GM12878 (cell line): ENCODE results near the gene COL28A1. TPM values are rescaled to one million over a fixed set of nuclear protein-coding genes. Genes with fewer than 3 reads are reported as not detected.

Experiments
- ATAC-seq: fragments of 200-7000 bp; cut with Tn5 transposase; 3 replicates; pipeline ENCODE4 v1.9.1; 2020; ENCODE audit warnings: mild to moderate bottlenecking, moderate library complexity
- BruUV-seq: library from RNA; stranded (reverse); fragments of 400-500 nt; replicated peaks from 2 replicates; lab custom pipeline; 2021; lab: Mats Ljungman, UMichigan
- CTCF ChIA-PET: fragments of 300-600 bp; sonication (Branson Sonifier 250); formaldehyde crosslinking; extraction: SDS; loops from one replicate; lab custom pipeline; 2021; ENCODE audit warnings: inconsistent platforms; lab: Yijun Ruan, JAX
- POLR2A ChIA-PET: fragments of 350-600 bp; formaldehyde crosslinking; extraction: SDS; loops from one replicate; lab custom pipeline; 2021; ENCODE audit warnings: inconsistent platforms; lab: Charles Lee
- RAD21 ChIA-PET: fragments of 300-600 bp; sonication (Branson Sonifier 250); formaldehyde crosslinking; loops from one replicate; lab custom pipeline; 2023; ENCODE audit warnings: antibody characterized with exemption; ENCODE audit not compliant: unreplicated experiment; lab: Charles Lee
- SMC1A ChIA-PET: fragments of 300-600 bp; sonication (Branson Sonifier 250); formaldehyde crosslinking; loops from one replicate; lab custom pipeline; 2023; ENCODE audit not compliant: unreplicated experiment, uncharacterized antibody; lab: Charles Lee
- DNase-seq: peaks from one replicate; pipeline ENCODE4 v3.0.0-alpha.2; 2011; ENCODE audit warnings: low read depth, low spot score
- FAIRE-seq: peaks from 3 replicates; lab custom pipeline; 2011; peaks lifted over from hg19 to GRCh38; lab: Jason Lieb, UNC
- H2AFZ ChIP-seq: 2 replicates; pipeline ENCODE4 v1.6.0; 2011; ENCODE audit warnings: low read depth, low read length, control low read depth; ENCODE audit not compliant: control insufficient read depth
- H3K27ac ChIP-seq: 2 replicates; pipeline ENCODE4 v1.5.1; 2011; ENCODE audit warnings: control low read depth; ENCODE audit not compliant: control insufficient read depth, insufficient read depth
- H3K27me3 ChIP-seq, 2 experiments: replicated peaks in 1 of 2; 2 replicates each; pipeline versions ENCODE4 v1.6.0 to v1.6.1; 2011; ENCODE audit warnings: low read length in 1 of 2; ENCODE audit not compliant: control insufficient read depth in 2 of 2, insufficient read depth in 2 of 2
- H3K36me3 ChIP-seq, 2 experiments: 2 replicates each; pipeline ENCODE4 v1.5.1; 2011; ENCODE audit warnings: low read length in 1 of 2; ENCODE audit not compliant: control insufficient read depth in 2 of 2, insufficient read depth in 2 of 2
- H3K4me1 ChIP-seq: 2 replicates; pipeline ENCODE4 v1.6.1; 2011; ENCODE audit warnings: mild to moderate bottlenecking, low read length, moderate library complexity, mixed read lengths; ENCODE audit not compliant: control insufficient read depth, insufficient read depth
- H3K4me2 ChIP-seq: 2 replicates; pipeline ENCODE4 v1.6.0; 2011; ENCODE audit warnings: control low read depth; ENCODE audit not compliant: control insufficient read depth, insufficient read depth
- H3K4me3 ChIP-seq: fragments of 200-600 bp; sonication (generic); 2 replicates; pipeline ENCODE4 v1.5.1; 2016
- H3K79me2 ChIP-seq: 2 replicates; pipeline ENCODE4 v1.6.0; 2011; ENCODE audit warnings: low read length; ENCODE audit not compliant: control insufficient read depth, insufficient read depth
- H3K9ac ChIP-seq: 2 replicates; pipeline ENCODE4 v1.8.0; 2011; ENCODE audit warnings: low read length, control low read depth, mixed read lengths; ENCODE audit not compliant: control insufficient read depth, insufficient read depth
- H3K9me3 ChIP-seq: replicated peaks from 3 replicates; pipeline ENCODE4 v1.5.1; 2011; ENCODE audit warnings: mild to moderate bottlenecking, low read length; ENCODE audit not compliant: control insufficient read depth, insufficient read depth
- H4K20me1 ChIP-seq: 2 replicates; pipeline ENCODE4 v1.6.0; 2011; ENCODE audit not compliant: control insufficient read depth, insufficient read depth
- BHLHE40 ChIP-seq, 2 experiments: fragments of 450-650 bp in 1 of 2; IDR thresholded peaks; 2 replicates each; pipeline ENCODE4 v1.6.1; 2011 to 2017; ENCODE audit warnings: low read depth in 2 of 2, borderline replicate concordance in 1 of 2, improper control_type of control experiment in 1 of 2, low read length in 1 of 2, mild to moderate bottlenecking in 1 of 2
- CREB1 ChIP-seq: IDR thresholded peaks from 2 replicates; pipeline ENCODE4 v1.6.1; 2012; ENCODE audit warnings: low read depth, mild to moderate bottlenecking, inconsistent platforms
- HDAC2 ChIP-seq: fragments of 200-600 bp; sonication (generic); IDR thresholded peaks from 2 replicates; pipeline ENCODE4 v1.6.1; 2017
- RBBP5 ChIP-seq: fragments of 200-600 bp; sonication (generic); conservative IDR thresholded peaks from 2 replicates; pipeline ENCODE4 v1.6.1; 2016
- SIN3A ChIP-seq: IDR thresholded peaks from 2 replicates; pipeline ENCODE4 v1.6.1; 2012; ENCODE audit warnings: low read depth, low read length, improper control_type of control experiment
- SIX5 ChIP-seq: IDR thresholded peaks from 2 replicates; pipeline ENCODE4 v1.6.1; 2011; ENCODE audit warnings: mild to moderate bottlenecking, low read depth, low read length, moderate library complexity; ENCODE audit not compliant: severe bottlenecking
- SKIL ChIP-seq: fragments of 450-650 bp; IDR thresholded peaks from 2 replicates; pipeline ENCODE4 v1.6.1; 2017; ENCODE audit warnings: mild to moderate bottlenecking, low read depth, inconsistent platforms; ENCODE audit not compliant: poor library complexity, severe bottlenecking
- TBL1XR1 ChIP-seq: IDR thresholded peaks from 2 replicates; pipeline ENCODE4 v1.6.1; 2012; ENCODE audit warnings: low read depth, low read length, improper control_type of control experiment
- YBX1 ChIP-seq: fragments of 450-650 bp; IDR thresholded peaks from 2 replicates; pipeline ENCODE4 v1.6.1; 2016; ENCODE audit warnings: antibody characterized with exemption
- YY1 ChIP-seq: IDR thresholded peaks from 2 replicates; pipeline ENCODE4 v1.6.1; 2011; ENCODE audit warnings: low read depth, mild to moderate bottlenecking, low read length
- WGBS: methylation state at CpG from one replicate; pipeline ENCODE4 v1.1.6; 2016; ENCODE audit warnings: low lambda C conversion rate; ENCODE audit not compliant: insufficient replicate concordance, insufficient coverage; ENCODE audit errors: missing lambda C conversion rate; 5-methylcytosine and 5-hydroxymethylcytosine counted together
- in situ Hi-C: fragments of 300-500 bp; cut with MboI; formaldehyde crosslinking; loops from 9 replicates; pipeline ENCODE4 v1.14.3; 2018; ENCODE audit warnings: mixed read lengths
- intact Hi-C: fragments of 100-400 bp; cut with micrococcal nuclease; formaldehyde crosslinking; loops from one replicate; pipeline ENCODE4 v1.14.2; 2022; ENCODE audit not compliant: unreplicated experiment
- polyA plus RNA-seq, 11 experiments: library from polyadenylated mRNA; depleted of rRNA in 4 of 11; unstranded in 6 of 11; stranded (reverse) in 5 of 11; fragments of >200 nt; fragmentation: Nextera tagmentation in 4 of 11; fragmentation: Illumina TruSeq in 1 of 11; extraction: Ambion mirVana in 4 of 11; extraction: Trizol in 1 of 11; gene quantifications; 1 replicate in 1 of 11; 2 replicates in 10 of 11; pipeline versions ENCODE4 v1.2.1 to v1.2.3, GENCODE V29; 2011 to 2016; ENCODE audit warnings: inconsistent platforms in 2 of 11, missing spikeins in 2 of 11, low read depth in 1 of 11
- total RNA-seq, 4 experiments: library from RNA; depleted of rRNA in 3 of 4; stranded (reverse); fragments of >200 nt in 3 of 4; fragmentation: Illumina TruSeq in 1 of 4; extraction: Trizol in 1 of 4; gene quantifications; 2 replicates each; pipeline versions ENCODE4 v1.2.1 to v1.2.3, GENCODE V29; 2013 to 2021
- TF ChIP-seq, protein P1 (sequence below): IDR thresholded peaks from 2 replicates; pipeline ENCODE4 v1.6.1; 2012; ENCODE audit warnings: low read depth, low read length, improper control_type of control experiment

The COL28A1 gene
- total and polyA plus RNA-seq, 10 of the 15 experiments (the other 5 are each of a cell fraction or from before 2014, with no cell fraction given): 0.05 to 0.22 TPM; not detected in 8

GRCh38 chr7:7496311-7496710, 39.4 kb downstream of the COL28A1 start:
- Histone ChIP-seq H3K36me3 (no peaks in the 10 kb centered on the region), H3K79me2 (no peaks in the 10 kb centered on the region), H3K27ac (no peak overlapping the region), H3K9me3 (no peaks in the 10 kb centered on the region), H3K4me1 (no peaks in the 10 kb centered on the region), H3K4me2 (no peak overlapping the region), H3K27me3 (peaks cover 0 to 1% of the 10 kb centered on the region in 2 experiments; a peak in 1 of 4 replicates), H3K4me3 (no peak overlapping the region), H2AFZ (no peak overlapping the region)
- ATAC-seq (no peak), FAIRE-seq (no peak)
- ChIA-PET POLR2A (no interaction called here), SMC1A (no interaction called here), RAD21 (no interaction called here), CTCF (interaction anchor here (1.1 kb wide), 1 partner anchor 18 kb away, joined by 3 read pairs; no protein-coding TSS in a partner anchor)
- BruUV-seq: no TSS peak
- in situ Hi-C loops: no loop called here
- TF ChIP-seq BHLHE40 (IDR thresholded peaks at IDR 0.05; ENCODE audit: borderline replicate concordance in 1 of 2, low read depth in 2 of 2, low read length in 1 of 2): no peak
- TF ChIP-seq, all 136 proteins: peak for 0
- Histone ChIP-seq H4K20me1 (no peaks in the 10 kb centered on the region), H3K9ac (no peak overlapping the region)
- DNase-seq: no peak
- intact Hi-C loops: no loop called here
- 42% methylated on average over 2 of the region's 2 CpGs for WGBS

GRCh38 chr7:7495171-7495570, 40.5 kb downstream of the COL28A1 start:
- Histone ChIP-seq H3K9ac (no peak overlapping the region), H3K4me1 (no peaks in the 10 kb centered on the region), H3K79me2 (no peaks in the 10 kb centered on the region), H3K27ac (no peak overlapping the region), H2AFZ (no peak overlapping the region), H3K9me3 (no peaks in the 10 kb centered on the region), H3K4me2 (no peak overlapping the region), H3K4me3 (no peak overlapping the region), H3K36me3 (no peaks in the 10 kb centered on the region), H4K20me1 (no peaks in the 10 kb centered on the region), H3K27me3 (peaks cover 0 to 1% of the 10 kb centered on the region in 2 experiments; a peak in 1 of 4 replicates)
- WGBS: 0% methylated on average over 1 of the region's 1 CpG
- SMC1A ChIA-PET: no interaction called here
- FAIRE-seq (no peak), ATAC-seq (no peak), DNase-seq (no peak)
- POLR2A ChIA-PET: no interaction called here
- no TSS peak for BruUV-seq
- intact Hi-C loops: no loop called here
- CTCF ChIA-PET: interaction anchor here (1.1 kb wide), 1 partner anchor 17 kb away, joined by 3 read pairs; no protein-coding TSS in a partner anchor
- RAD21 ChIA-PET: no interaction called here
- in situ Hi-C loops: no loop called here
- TF ChIP-seq HDAC2: no peak
- no peak for TF ChIP-seq YBX1
- TF ChIP-seq SKIL: no peak
- TF ChIP-seq, protein P1, sequence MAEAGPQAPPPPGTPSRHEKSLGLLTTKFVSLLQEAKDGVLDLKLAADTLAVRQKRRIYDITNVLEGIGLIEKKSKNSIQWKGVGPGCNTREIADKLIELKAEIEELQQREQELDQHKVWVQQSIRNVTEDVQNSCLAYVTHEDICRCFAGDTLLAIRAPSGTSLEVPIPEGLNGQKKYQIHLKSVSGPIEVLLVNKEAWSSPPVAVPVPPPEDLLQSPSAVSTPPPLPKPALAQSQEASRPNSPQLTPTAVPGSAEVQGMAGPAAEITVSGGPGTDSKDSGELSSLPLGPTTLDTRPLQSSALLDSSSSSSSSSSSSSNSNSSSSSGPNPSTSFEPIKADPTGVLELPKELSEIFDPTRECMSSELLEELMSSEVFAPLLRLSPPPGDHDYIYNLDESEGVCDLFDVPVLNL: no peak
- TF ChIP-seq YY1: no peak
- no peak for TF ChIP-seq CREB1
- no peak for TF ChIP-seq RBBP5
- no peak for TF ChIP-seq SIX5
- TF ChIP-seq TBL1XR1: no peak
- no peak for TF ChIP-seq SIN3A
